HepG2 (cell line): ENCODE results near the gene IRF1. TPM values are rescaled to one million over a fixed set of nuclear protein-coding genes. Genes with fewer than 3 reads are reported as not detected.

Experiments
- ARID2 ChIP-seq: sonication (generic); formaldehyde crosslinking; IDR thresholded peaks from 2 replicates; pipeline ENCODE4 v1.8.1; 2022; ENCODE audit warnings: mild to moderate bottlenecking, missing genetic modification reagents, borderline replicate concordance
- ATF4 ChIP-seq, 2 experiments: fragments of 450-650 bp in 1 of 2; sonication (generic) in 1 of 2; formaldehyde crosslinking; IDR thresholded peaks; 2 replicates each; pipeline versions ENCODE4 v1.5.0 to v1.8.0; 2020 to 2022; ENCODE audit warnings: mild to moderate bottlenecking in 1 of 2, missing genetic modification reagents in 1 of 2
- GABPB1 ChIP-seq: IDR thresholded peaks from 2 replicates; pipeline ENCODE4 v1.6.1; 2016; ENCODE audit warnings: mild to moderate bottlenecking, missing genetic modification reagents, moderate library complexity, missing compliant biosample characterization
- KDM2A ChIP-seq: sonication (generic); formaldehyde crosslinking; IDR thresholded peaks from 2 replicates; pipeline ENCODE4 v1.4.0; 2020; ENCODE audit warnings: low read depth, missing genetic modification reagents, borderline replicate concordance
- NBN ChIP-seq: fragments of 450-650 bp; conservative IDR thresholded peaks from 2 replicates; pipeline ENCODE4 v1.6.1; 2017
- NFYB ChIP-seq: sonication (generic); formaldehyde crosslinking; IDR thresholded peaks from 2 replicates; pipeline ENCODE4 v1.4.0; 2020; ENCODE audit warnings: missing genetic modification reagents
- PCBP2 ChIP-seq: fragments of 200-400 bp; formaldehyde crosslinking; optimal IDR thresholded peaks from 2 replicates; pipeline ENCODE3; 2018; ENCODE audit warnings: low read length, low read depth; ENCODE audit not compliant: poor library complexity, severe bottlenecking
- PPARG ChIP-seq: conservative IDR thresholded peaks from 2 replicates; pipeline ENCODE4 v1.6.1; 2016; ENCODE audit warnings: missing biosample characterization, missing genetic modification reagents
- SIX1 ChIP-seq: sonication (generic); formaldehyde crosslinking; IDR thresholded peaks from 2 replicates; pipeline ENCODE4 v1.4.0; 2020; ENCODE audit warnings: missing genetic modification reagents, borderline replicate concordance
- SRY ChIP-seq: sonication (generic); formaldehyde crosslinking; IDR thresholded peaks from 2 replicates; pipeline ENCODE4 v1.8.0; 2022; ENCODE audit warnings: mild to moderate bottlenecking, missing genetic modification reagents
- SYNCRIP ChIP-seq: fragments of 200-400 bp; formaldehyde crosslinking; IDR thresholded peaks from 2 replicates; pipeline ENCODE4 v1.6.1; 2018; ENCODE audit warnings: mild to moderate bottlenecking, low read depth, low read length; ENCODE audit not compliant: insufficient read depth
- TOE1 ChIP-seq: sonication (generic); formaldehyde crosslinking; IDR thresholded peaks from 2 replicates; pipeline ENCODE4 v1.4.0; 2020; ENCODE audit warnings: mild to moderate bottlenecking, missing genetic modification reagents
- TP53 ChIP-seq: sonication (generic); formaldehyde crosslinking; conservative IDR thresholded peaks from 2 replicates; pipeline ENCODE4 v1.4.0; 2020; ENCODE audit warnings: missing genetic modification reagents
- ZNF329 ChIP-seq: sonication (generic); formaldehyde crosslinking; IDR thresholded peaks from 2 replicates; pipeline ENCODE4 v1.9.0; 2021; ENCODE audit warnings: low read depth, mild to moderate bottlenecking, missing genetic modification reagents
- ZNF496 ChIP-seq: sonication (generic); formaldehyde crosslinking; IDR thresholded peaks from 2 replicates; pipeline ENCODE4 v1.8.1; 2023; ENCODE audit warnings: mild to moderate bottlenecking, moderate library complexity, missing genetic modification reagents; ENCODE audit not compliant: insufficient replicate concordance
- ZNF883 ChIP-seq: sonication (generic); formaldehyde crosslinking; IDR thresholded peaks from 2 replicates; pipeline ENCODE4 v1.5.1; 2020; ENCODE audit warnings: mild to moderate bottlenecking, missing genetic modification reagents; ENCODE audit errors: not compliant biosample characterization
- polyA plus RNA-seq, 8 experiments: library from polyadenylated mRNA; depleted of rRNA in 3 of 8; stranded (reverse) in 7 of 8; unstranded in 1 of 8; fragments of >200 nt; fragmentation: Illumina TruSeq in 4 of 8; extraction: Trizol in 4 of 8; gene quantifications; 2 replicates each; pipeline versions ENCODE4 v1.2.1 to v1.2.3, GENCODE V29; 2011 to 2016; ENCODE audit warnings: low read depth in 4 of 8, missing spikeins in 1 of 8, mixed read lengths in 1 of 8; ENCODE audit not compliant: insufficient read depth in 1 of 8
- total RNA-seq, 5 experiments: library from RNA; depleted of rRNA; stranded (reverse); fragments of >200 nt; fragmentation: Illumina TruSeq; extraction: Trizol; gene quantifications; 2 replicates each; pipeline ENCODE4 v1.2.3, GENCODE V29; 2016; ENCODE audit warnings: low read depth in 1 of 5
- TF ChIP-seq, protein P1 (sequence below): sonication (generic); formaldehyde crosslinking; IDR thresholded peaks from 2 replicates; pipeline ENCODE4 v1.4.0; 2020; ENCODE audit warnings: missing genetic modification reagents
- TF ChIP-seq, protein P2 (sequence below), 2 experiments: sonication (generic) in 1 of 2; formaldehyde crosslinking in 1 of 2; IDR thresholded peaks; 2 replicates each; pipeline versions ENCODE4 v1.5.1 to v1.6.1; 2011 to 2020; ENCODE audit warnings: borderline replicate concordance in 1 of 2, low read depth in 1 of 2, low read length in 1 of 2, mild to moderate bottlenecking in 1 of 2, missing genetic modification reagents in 1 of 2, moderate library complexity in 1 of 2
- TF ChIP-seq, protein P3 (sequence below): sonication (generic); formaldehyde crosslinking; IDR thresholded peaks from 2 replicates; pipeline ENCODE4 v1.5.1; 2020; ENCODE audit warnings: missing genetic modification reagents, mild to moderate bottlenecking, borderline replicate concordance

The IRF1 gene
- total and polyA plus RNA-seq, 2 of the 13 experiments (the other 11 are each of a cell fraction or from before 2014, with no cell fraction given): 4.1 to 8.8 TPM

- TF ChIP-seq ARID2 (0 out of 2 replicates have a peak, but pooled peaks have one; percentile 63), NFYB (CRISPR knock-in tag) (no peak), TOE1 (CRISPR knock-in tag) (no peak), SYNCRIP (no peak), PCBP2 (no peak), SIX1 (no peak; the same call in 1 of the 2 replicates), ZNF883 (CRISPR knock-in tag) (peak; percentile 83), SRY (0 out of 2 replicates have a peak, but pooled peaks have one; percentile 61), ATF4 (CRISPR knock-in tag; IDR thresholded peaks at IDR 0.05) (no peak), ZNF496 (CRISPR knock-in tag) (no peak), KDM2A (CRISPR knock-in tag) (0 out of 2 replicates have a peak, but pooled peaks have one; percentile 30), TP53 (no peak), ZNF329 (CRISPR knock-in tag) (no peak), GABPB1 (CRISPR knock-in tag) (peak; percentile 33; the same call in 1 of the 2 replicates), NBN (no peak), PPARG (CRISPR knock-in tag) (peak; percentile 48; the same call in 1 of the 2 replicates)
- TF ChIP-seq, protein P1, sequence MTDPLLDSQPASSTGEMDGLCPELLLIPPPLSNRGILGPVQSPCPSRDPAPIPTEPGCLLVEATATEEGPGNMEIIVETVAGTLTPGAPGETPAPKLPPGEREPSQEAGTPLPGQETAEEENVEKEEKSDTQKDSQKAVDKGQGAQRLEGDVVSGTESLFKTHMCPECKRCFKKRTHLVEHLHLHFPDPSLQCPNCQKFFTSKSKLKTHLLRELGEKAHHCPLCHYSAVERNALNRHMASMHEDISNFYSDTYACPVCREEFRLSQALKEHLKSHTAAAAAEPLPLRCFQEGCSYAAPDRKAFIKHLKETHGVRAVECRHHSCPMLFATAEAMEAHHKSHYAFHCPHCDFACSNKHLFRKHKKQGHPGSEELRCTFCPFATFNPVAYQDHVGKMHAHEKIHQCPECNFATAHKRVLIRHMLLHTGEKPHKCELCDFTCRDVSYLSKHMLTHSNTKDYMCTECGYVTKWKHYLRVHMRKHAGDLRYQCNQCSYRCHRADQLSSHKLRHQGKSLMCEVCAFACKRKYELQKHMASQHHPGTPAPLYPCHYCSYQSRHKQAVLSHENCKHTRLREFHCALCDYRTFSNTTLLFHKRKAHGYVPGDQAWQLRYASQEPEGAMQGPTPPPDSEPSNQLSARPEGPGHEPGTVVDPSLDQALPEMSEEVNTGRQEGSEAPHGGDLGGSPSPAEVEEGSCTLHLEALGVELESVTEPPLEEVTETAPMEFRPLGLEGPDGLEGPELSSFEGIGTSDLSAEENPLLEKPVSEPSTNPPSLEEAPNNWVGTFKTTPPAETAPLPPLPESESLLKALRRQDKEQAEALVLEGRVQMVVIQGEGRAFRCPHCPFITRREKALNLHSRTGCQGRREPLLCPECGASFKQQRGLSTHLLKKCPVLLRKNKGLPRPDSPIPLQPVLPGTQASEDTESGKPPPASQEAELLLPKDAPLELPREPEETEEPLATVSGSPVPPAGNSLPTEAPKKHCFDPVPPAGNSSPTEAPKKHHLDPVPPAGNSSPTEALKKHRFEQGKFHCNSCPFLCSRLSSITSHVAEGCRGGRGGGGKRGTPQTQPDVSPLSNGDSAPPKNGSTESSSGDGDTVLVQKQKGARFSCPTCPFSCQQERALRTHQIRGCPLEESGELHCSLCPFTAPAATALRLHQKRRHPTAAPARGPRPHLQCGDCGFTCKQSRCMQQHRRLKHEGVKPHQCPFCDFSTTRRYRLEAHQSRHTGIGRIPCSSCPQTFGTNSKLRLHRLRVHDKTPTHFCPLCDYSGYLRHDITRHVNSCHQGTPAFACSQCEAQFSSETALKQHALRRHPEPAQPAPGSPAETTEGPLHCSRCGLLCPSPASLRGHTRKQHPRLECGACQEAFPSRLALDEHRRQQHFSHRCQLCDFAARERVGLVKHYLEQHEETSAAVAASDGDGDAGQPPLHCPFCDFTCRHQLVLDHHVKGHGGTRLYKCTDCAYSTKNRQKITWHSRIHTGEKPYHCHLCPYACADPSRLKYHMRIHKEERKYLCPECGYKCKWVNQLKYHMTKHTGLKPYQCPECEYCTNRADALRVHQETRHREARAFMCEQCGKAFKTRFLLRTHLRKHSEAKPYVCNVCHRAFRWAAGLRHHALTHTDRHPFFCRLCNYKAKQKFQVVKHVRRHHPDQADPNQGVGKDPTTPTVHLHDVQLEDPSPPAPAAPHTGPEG (CRISPR knock-in tag): no peak
- TF ChIP-seq, protein P2, sequence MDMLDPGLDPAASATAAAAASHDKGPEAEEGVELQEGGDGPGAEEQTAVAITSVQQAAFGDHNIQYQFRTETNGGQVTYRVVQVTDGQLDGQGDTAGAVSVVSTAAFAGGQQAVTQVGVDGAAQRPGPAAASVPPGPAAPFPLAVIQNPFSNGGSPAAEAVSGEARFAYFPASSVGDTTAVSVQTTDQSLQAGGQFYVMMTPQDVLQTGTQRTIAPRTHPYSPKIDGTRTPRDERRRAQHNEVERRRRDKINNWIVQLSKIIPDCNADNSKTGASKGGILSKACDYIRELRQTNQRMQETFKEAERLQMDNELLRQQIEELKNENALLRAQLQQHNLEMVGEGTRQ (IDR thresholded peaks at IDR 0.05; ENCODE audit: low read depth, low read length): no peak
- TF ChIP-seq, protein P2 (CRISPR knock-in tag; IDR thresholded peaks at IDR 0.05; ENCODE audit: borderline replicate concordance): no peak
- TF ChIP-seq, protein P3, sequence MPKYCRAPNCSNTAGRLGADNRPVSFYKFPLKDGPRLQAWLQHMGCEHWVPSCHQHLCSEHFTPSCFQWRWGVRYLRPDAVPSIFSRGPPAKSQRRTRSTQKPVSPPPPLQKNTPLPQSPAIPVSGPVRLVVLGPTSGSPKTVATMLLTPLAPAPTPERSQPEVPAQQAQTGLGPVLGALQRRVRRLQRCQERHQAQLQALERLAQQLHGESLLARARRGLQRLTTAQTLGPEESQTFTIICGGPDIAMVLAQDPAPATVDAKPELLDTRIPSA: no peak
Measured at GRCh38 chr5:132500931-132501628, 10.5 kb upstream of the IRF1 start (continued).
